Tibial nerve (tissue), 4 donors: ENCODE measurements around the gene ZBTB47.

Experiments used
- CTCF ChIP-seq, 5 experiments: fragments of 200-600 bp in 3 of 5; fragments of 450-650 bp in 2 of 5; sonication (generic) in 3 of 5; IDR thresholded peaks; one replicate each; pipeline ENCODE4 v1.5.1; 2016 to 2019; ENCODE audit warnings: antibody characterized with exemption in 5 of 5, mild to moderate bottlenecking in 3 of 5, moderate library complexity in 2 of 5
- EP300 ChIP-seq, 2 donors: sonication (generic); formaldehyde crosslinking; IDR thresholded peaks; one replicate each; pipeline ENCODE4 v1.6.1; 2017; ENCODE audit warnings: antibody characterized with exemption in 2 of 2, mild to moderate bottlenecking in 1 of 2
- POLR2A ChIP-seq, 2 donors: fragments of 450-650 bp; IDR thresholded peaks; one replicate each; pipeline ENCODE4 v1.6.1; 2017; ENCODE audit warnings: antibody characterized with exemption in 2 of 2, mild to moderate bottlenecking in 2 of 2, moderate library complexity in 2 of 2

- no peak for TF ChIP-seq CTCF (IDR thresholded peaks at IDR 0.05)
- TF ChIP-seq POLR2A (IDR thresholded peaks at IDR 0.05), result no peak
- TF ChIP-seq EP300 (IDR thresholded peaks at IDR 0.05), result no peak
Observed at GRCh38 chr3:42640129-42640528, 13.4 kb upstream of the ZBTB47 start.
